ENCODE data around the gene TBC1D8. TPM values are rescaled to one million over a fixed set of nuclear protein-coding genes. Genes with fewer than 3 reads are reported as not detected.

TBC1D8 gene
- total and polyA plus RNA-seq, 12 donors = 7.6 to 17.2 (median 10.8) TPM

DNA sequence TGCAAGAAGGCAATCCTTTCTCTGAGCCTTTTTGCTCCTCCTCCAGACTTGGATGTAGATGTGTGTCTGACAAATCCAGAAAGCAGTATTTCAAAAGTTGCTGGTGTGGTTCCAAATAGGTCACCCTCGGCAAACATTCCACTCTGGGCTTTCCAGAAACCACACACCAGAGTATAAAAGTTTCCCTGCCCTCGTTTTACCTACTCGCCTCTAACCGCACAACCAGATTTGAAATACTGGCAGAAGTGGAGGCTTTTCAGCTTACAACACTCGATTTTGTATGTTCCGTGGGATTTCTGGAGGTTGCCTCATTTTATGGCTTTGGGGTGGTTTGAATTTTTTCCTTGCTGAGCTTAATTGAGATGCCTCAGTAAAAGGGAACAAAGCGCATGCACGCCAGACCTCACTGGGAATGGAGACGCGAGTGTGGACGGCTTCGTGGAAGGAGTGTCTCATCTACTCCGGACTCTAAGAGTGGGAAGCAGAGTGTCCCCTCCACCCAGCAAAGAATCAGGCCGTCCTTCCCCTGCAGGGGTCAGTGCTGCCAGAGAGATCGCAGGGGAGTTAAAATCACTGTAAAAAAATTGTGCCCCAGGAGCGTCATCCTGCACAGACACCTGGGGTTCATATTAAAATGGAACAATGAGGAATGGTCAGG, 193.1 kb downstream of the TBC1D8 start:
- intact Hi-C loops (cut with DNase I) = no loop called here
- no peaks in the 10 kb centered on the region for H3K9me3 ChIP-seq (replicated peaks in 1 of 3)
- no peaks in the 10 kb centered on the region for H3K27me3 ChIP-seq
- H3K27ac ChIP-seq = peak overlapping the region in 2 of 5 donors; percentile 52 to 75
- no peaks in the 10 kb centered on the region for H3K36me3 ChIP-seq (replicated peaks in 1 of 2)
- no peak for TF ChIP-seq POLR2A (IDR thresholded peaks at IDR 0.05)
- TF ChIP-seq, protein P1, sequence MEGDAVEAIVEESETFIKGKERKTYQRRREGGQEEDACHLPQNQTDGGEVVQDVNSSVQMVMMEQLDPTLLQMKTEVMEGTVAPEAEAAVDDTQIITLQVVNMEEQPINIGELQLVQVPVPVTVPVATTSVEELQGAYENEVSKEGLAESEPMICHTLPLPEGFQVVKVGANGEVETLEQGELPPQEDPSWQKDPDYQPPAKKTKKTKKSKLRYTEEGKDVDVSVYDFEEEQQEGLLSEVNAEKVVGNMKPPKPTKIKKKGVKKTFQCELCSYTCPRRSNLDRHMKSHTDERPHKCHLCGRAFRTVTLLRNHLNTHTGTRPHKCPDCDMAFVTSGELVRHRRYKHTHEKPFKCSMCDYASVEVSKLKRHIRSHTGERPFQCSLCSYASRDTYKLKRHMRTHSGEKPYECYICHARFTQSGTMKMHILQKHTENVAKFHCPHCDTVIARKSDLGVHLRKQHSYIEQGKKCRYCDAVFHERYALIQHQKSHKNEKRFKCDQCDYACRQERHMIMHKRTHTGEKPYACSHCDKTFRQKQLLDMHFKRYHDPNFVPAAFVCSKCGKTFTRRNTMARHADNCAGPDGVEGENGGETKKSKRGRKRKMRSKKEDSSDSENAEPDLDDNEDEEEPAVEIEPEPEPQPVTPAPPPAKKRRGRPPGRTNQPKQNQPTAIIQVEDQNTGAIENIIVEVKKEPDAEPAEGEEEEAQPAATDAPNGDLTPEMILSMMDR (IDR thresholded peaks at IDR 0.05) = no peak
- DNase-seq = peak; percentile 58 to 80 (median 71)
- H3K4me3 ChIP-seq = no peak overlapping the region
- peaks cover 0 to 10% of the 10 kb centered on the region in 2 donors for H3K4me1 ChIP-seq (replicated peaks in 1 of 2)
- 58 to 64% (median 59%) methylated on average over 16 of the region's 16 CpGs for WGBS, 4 donors

Small RNA genes within 50 kb of the gene (small RNA-seq; reads per million reads assigned to genes)
- 0 reads per million in 2 donors for gene BBIP1P1

Other genes starting within 250 kb of the TBC1D8 start
- gene RPL31, start 149.1 kb downstream of the TBC1D8 start, total RNA-seq = 1,000 to 10,000 TPM in 4 of 9 donors, 100 to 1,000 TPM in 5; 413 to 2,238 (median 944) TPM
- gene RPL31, start 149.1 kb downstream of the TBC1D8 start, polyA plus RNA-seq = 1,000 to 10,000 TPM; 1,104 to 4,491 (median 3,323) TPM
- gene CNOT11, start 101.5 kb upstream of the TBC1D8 start, total RNA-seq = 10 to 100 TPM; 27.4 to 53.5 (median 33.0) TPM
- 10 to 100 TPM in 2 of 3 donors, 1 to 10 TPM in 1; 9.5 to 67.3 (median 14.2) TPM for gene CNOT11, start 101.5 kb upstream of the TBC1D8 start, polyA plus RNA-seq
- 10 to 100 TPM; 38.4 to 98.4 (median 55.5) TPM for gene RNF149, start 157.3 kb upstream of the TBC1D8 start, total RNA-seq
- 10 to 100 TPM; 31.5 to 48.5 (median 39.5) TPM for gene RNF149, start 157.3 kb upstream of the TBC1D8 start, polyA plus RNA-seq
- under 1 TPM in 3 of 9 donors, not detected in 6; 0.25 to 0.55 (median 0.28) TPM for gene CREG2, start 236.1 kb upstream of the TBC1D8 start, total RNA-seq
- under 1 TPM in 1 of 3 donors, not detected in 2; 0.02 TPM for gene CREG2, start 236.1 kb upstream of the TBC1D8 start, polyA plus RNA-seq